ENCODE data around the gene IL20. TPM values are rescaled to one million over a fixed set of nuclear protein-coding genes. Genes with fewer than 3 reads are reported as not detected.
A peak's percentile ranks its signal among the peaks of the same experiment; 100 is the strongest.

Gene IL20
- polyA plus RNA-seq, 3 donors: not detected

- no peak for DNase-seq (ENCODE audit: low read depth in 3 of 3, low spot score in 2 of 3)
Measured at GRCh38 chr1:206898915-206899431, 33.5 kb downstream of the IL20 start.

GRCh38 chr1:206899717-206900116 lies 34.3 kb downstream of the IL20 start:
- DNase-seq (ENCODE audit: low read depth in 3 of 3, low spot score in 2 of 3): no peak

GRCh38 chr1:206900149-206900548 lies 34.7 kb downstream of the IL20 start:
- no peak for DNase-seq (ENCODE audit: low read depth in 3 of 3, low spot score in 2 of 3)

GRCh38 chr1:206901944-206902343 lies 36.5 kb downstream of the IL20 start:
- no peak for DNase-seq (ENCODE audit: low read depth in 3 of 3, low spot score in 2 of 3)

- DNase-seq (ENCODE audit: low read depth in 3 of 3, low spot score in 2 of 3): no peak
Measured at GRCh38 chr1:206902702-206903101, 37.3 kb downstream of the IL20 start.

- no peak for DNase-seq (ENCODE audit: low read depth in 3 of 3, low spot score in 2 of 3)
Measured at GRCh38 chr1:206903687-206904086, 38.3 kb downstream of the IL20 start.

- DNase-seq (ENCODE audit: low read depth in 3 of 3, low spot score in 2 of 3): no peak
Measured at GRCh38 chr1:206904423-206905142, 39.2 kb downstream of the IL20 start.

- no peak for DNase-seq (ENCODE audit: low read depth in 3 of 3, low spot score in 2 of 3)
Measured at GRCh38 chr1:206905295-206906164, 40.1 kb downstream of the IL20 start.

- no peak for DNase-seq (ENCODE audit: low read depth in 3 of 3, low spot score in 2 of 3)
Measured at GRCh38 chr1:206907304-206907991, 42.0 kb downstream of the IL20 start.

- DNase-seq (ENCODE audit: low read depth in 3 of 3, low spot score in 2 of 3): no peak
Measured at GRCh38 chr1:206908038-206908437, 42.6 kb downstream of the IL20 start.

- peak in 1 of 3 donors; percentile 64 for DNase-seq (ENCODE audit: low read depth in 3 of 3, low spot score in 2 of 3)
Measured at GRCh38 chr1:206909161-206909882, 43.9 kb downstream of the IL20 start.

- DNase-seq (ENCODE audit: low read depth in 3 of 3, low spot score in 2 of 3): no peak
Measured at GRCh38 chr1:206909883-206910318, 44.5 kb downstream of the IL20 start.

GRCh38 chr1:206911064-206911663 lies 45.7 kb downstream of the IL20 start:
- DNase-seq (ENCODE audit: low read depth in 3 of 3, low spot score in 2 of 3): no peak

- DNase-seq (ENCODE audit: low read depth in 3 of 3, low spot score in 2 of 3): peak; percentile 61 to 64 (median 64)
Measured at GRCh38 chr1:206912445-206913095, 47.1 kb downstream of the IL20 start.

GRCh38 chr1:206913766-206914537 lies 48.5 kb downstream of the IL20 start:
- DNase-seq (ENCODE audit: low read depth in 3 of 3, low spot score in 2 of 3): no peak

- no peak for DNase-seq (ENCODE audit: low read depth in 3 of 3, low spot score in 2 of 3)
Measured at GRCh38 chr1:206915030-206915735, 49.8 kb downstream of the IL20 start.

GRCh38 chr1:206916000-206916709 lies 50.7 kb downstream of the IL20 start:
- DNase-seq (ENCODE audit: low read depth in 3 of 3, low spot score in 2 of 3): no peak

All from right renal cortex interstitium (tissue), 3 donors.